ENCODE data around the gene HECTD3.
"Not testable (repeated sequence)": the region's sequence is repeated elsewhere in the genome, so short reads cannot be mapped to it uniquely, and the experiment has no call there.

The HECTD3 gene

DNA sequence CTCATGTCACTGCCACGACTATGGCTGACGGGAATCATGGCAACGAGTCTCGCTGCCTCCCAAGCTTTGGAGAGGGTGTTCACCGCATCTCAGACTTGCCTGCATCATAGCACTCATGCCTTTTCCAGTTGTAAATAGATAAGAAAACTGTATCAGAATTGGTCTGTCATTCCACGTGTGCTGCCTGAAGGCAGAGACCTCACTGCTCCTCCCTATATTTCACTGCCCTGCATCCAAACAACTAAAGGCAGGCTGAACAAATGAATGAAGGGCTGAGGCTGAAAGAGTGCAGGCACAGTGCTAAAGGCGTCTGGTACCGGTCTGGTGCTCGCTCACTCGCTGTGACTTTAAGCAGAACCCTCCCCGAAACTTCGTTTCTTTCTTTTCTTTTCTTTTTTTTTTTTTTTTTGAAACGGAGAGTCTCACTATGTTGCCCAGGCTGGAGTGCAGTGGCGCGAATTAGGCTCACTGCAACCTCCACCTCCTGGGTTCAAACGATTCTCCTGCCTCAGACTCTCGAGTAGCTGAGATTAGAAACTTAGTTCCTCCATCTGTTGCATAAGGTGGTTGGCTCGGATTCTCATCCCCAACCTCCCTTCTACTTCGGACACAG, 25.3 kb downstream of the HECTD3 start:
- no peak for DNase-seq

- DNase-seq, result not testable (repeated sequence)
These were observed 33.8 kb downstream of the HECTD3 start for GRCh38 chr1:44977372-44977771.

DNA sequence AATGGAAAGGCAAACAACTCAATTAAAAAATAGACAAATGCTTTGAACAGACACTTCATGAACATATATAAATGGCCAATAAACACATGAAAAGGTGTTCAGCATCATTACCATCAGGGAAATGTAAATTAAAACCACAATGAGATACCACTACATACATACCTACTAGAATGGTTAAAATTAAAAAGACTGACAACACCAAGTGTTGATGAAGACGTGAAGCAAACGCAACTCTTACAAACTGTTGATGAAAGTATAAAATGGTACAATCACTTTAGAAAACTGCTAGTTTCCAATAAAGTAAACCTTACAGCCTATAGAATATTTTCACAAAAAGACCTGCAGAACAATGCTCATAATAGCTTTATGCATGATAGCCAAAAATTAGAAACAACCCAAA, 34.9 kb downstream of the HECTD3 start:
- no peak for DNase-seq

- no peak for DNase-seq
These were observed 37.5 kb downstream of the HECTD3 start for GRCh38 chr1:44973645-44974044.

DNA sequence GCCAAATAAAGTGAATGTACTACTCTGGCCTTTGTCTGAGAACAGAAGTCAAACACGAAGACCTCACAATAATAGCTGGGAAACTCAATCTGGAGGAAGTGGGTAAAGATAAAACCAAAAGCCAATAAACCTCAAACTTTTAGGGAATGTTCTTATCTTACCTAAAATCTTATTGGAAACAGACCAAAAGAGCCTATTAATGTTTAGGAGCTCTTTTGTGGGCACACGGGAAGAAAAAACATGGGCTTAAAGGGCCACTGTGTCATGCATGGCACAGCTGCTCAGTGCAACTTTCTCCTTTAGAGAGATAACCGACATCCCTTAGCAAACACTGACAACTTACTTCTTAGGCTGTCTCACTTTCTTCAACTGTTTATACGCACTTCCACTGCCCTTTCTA, 40.8 kb downstream of the HECTD3 start:
- no peak for DNase-seq

- no peak for DNase-seq
These were observed 46.7 kb downstream of the HECTD3 start for GRCh38 chr1:44964396-44964795.

- peak; percentile 20 for DNase-seq
These were observed 48.4 kb downstream of the HECTD3 start for GRCh38 chr1:44962729-44963128.

DNA sequence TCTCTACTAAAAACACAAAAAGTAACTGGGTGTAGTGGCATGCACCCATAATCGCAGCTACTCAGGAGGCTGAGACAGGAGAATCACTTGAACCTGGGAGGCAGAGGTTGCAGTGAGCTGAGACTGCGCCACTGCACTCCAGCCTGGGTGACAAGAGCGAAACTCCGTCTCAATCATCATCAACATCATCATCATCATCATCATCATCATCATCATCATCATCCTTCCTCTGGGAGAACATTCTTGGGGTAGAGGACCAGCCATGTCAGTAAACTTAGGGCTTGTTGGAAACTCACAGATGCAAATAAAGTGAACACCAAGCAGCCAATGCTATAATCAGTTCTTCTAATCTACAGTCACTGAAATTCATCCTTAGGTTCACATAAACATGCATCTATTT, 49.1 kb downstream of the HECTD3 start:
- DNase-seq, result not testable (repeated sequence)

DNA sequence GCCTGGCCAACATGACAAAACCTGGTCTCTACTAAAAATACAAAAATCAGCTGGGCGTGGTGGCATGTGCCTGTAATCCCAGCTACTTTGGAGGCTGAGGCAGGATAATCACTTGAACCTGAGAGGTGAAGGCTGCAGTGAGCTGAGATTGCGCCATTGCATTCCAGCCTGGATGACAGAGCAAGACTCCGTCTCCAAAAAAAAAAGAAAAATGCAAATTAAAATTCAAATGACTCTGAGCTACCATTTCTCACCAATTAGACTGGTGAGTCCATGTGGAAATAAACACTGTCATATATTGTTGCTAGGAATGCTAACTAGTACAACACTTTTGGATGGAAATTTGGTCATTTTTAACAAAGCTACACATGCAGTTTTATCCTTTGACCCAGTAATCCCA, 53.6 kb downstream of the HECTD3 start:
- DNase-seq, result not testable (repeated sequence)

DNA sequence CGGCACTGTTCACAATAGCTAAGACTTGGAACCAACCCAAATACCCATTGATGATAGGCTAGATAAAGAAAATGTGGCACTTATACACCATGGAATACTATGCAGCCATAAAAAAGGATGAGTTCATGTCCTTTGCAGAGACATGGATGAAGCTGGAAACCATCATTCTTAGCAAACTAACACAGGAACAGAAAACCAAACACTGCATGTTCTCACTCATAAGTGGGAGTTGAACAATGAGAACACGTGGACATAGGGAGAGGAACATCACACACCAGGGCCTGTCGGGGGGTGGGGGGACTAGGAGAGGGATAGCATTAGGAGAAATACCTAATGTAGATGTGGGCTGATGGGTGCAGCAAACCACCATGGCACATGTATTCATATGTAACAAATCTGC, 55.0 kb downstream of the HECTD3 start:
- not testable (repeated sequence) for DNase-seq
